Suprapubic skin (tissue), 3 donors: ENCODE results near the gene GAS2L2.

ENCODE experiments used
- CTCF ChIP-seq, 2 donors: fragments of 200-600 bp in 1 of 2; fragments of 450-650 bp in 1 of 2; sonication (generic) in 1 of 2; IDR thresholded peaks; one replicate each; pipeline ENCODE4 v1.5.1; 2016 to 2019; ENCODE audit warnings: antibody characterized with exemption in 2 of 2, mild to moderate bottlenecking in 1 of 2, moderate library complexity in 1 of 2
- EP300 ChIP-seq: sonication (generic); formaldehyde crosslinking; IDR thresholded peaks from one replicate; pipeline ENCODE4 v1.6.1; 2017; ENCODE audit warnings: antibody characterized with exemption

GRCh38 chr17:35701491-35701890, 51.5 kb downstream of the GAS2L2 start:
- TF ChIP-seq CTCF (IDR thresholded peaks at IDR 0.05) (no peak), EP300 (no peak)
